ENCODE measurements around the gene NFIA.

DNA sequence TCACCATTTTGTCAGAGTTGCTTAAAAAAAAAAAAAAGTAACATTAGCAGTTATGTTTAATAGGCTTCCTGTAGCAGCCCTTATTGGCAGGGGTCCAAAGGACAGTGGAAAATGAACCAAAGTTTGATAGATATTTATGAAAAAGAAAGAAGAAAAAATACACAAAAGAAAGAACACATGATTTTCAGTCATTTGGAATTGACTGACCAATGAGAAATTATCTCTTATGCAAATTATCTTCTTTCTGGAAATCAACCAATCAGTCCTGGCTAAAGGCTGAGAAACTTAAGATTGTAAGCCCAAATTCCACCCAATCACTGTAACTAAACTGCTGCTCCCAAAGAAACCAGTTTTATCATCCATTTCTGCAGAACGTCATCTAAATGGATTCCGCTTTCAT is 360.2 kb downstream of the NFIA start:
- TF ChIP-seq TAF1 (IDR thresholded peaks at IDR 0.05; ENCODE audit: borderline replicate concordance, low read depth, low read length): no peak
- no peak for TF ChIP-seq POLR2AphosphoS5 (IDR thresholded peaks at IDR 0.05; ENCODE audit: low read depth, low read length)
- no peak for TF ChIP-seq POLR2A (IDR thresholded peaks at IDR 0.05; ENCODE audit: low read depth, low read length)

Data from GM12892 (cell line).